Body of pancreas (tissue), 4 donors: ENCODE data around the gene CFAP77. TPM values are rescaled to one million over a fixed set of nuclear protein-coding genes. Genes with fewer than 3 reads are reported as not detected.

Source experiments
- ATAC-seq: fragments of 150-250 bp; one replicate; pipeline ENCODE4 v1.9.1; 2016
- DNase-seq, 4 donors: peaks; one replicate each; pipeline ENCODE4 v3.0.0-alpha.2; 2019
- H3K27ac ChIP-seq, 4 donors: fragments of 200-600 bp; sonication (generic); 1 replicate in 3 of 4; 2 replicates in 1 of 4; pipeline versions ENCODE4 v1.5.1 to v1.6.1; 2016 to 2019; ENCODE audit warnings: mild to moderate bottlenecking in 1 of 4, mixed read lengths in 1 of 4, moderate library complexity in 1 of 4
- H3K27me3 ChIP-seq, 2 donors: fragments of 200-600 bp; sonication (generic); one replicate each; pipeline ENCODE4 v1.6.0; 2016; ENCODE audit warnings: mild to moderate bottlenecking in 1 of 2
- H3K36me3 ChIP-seq, 2 donors: fragments of 200-600 bp; sonication (generic); replicated peaks in 1 of 2; 2 replicates each; pipeline ENCODE4 v1.5.1; 2016; ENCODE audit warnings: low read depth in 2 of 2; ENCODE audit not compliant: insufficient read depth in 1 of 2
- H3K4me1 ChIP-seq: fragments of 200-600 bp; sonication (generic); one replicate; pipeline ENCODE4 v1.6.0; 2016
- H3K4me3 ChIP-seq, 2 donors: fragments of 200-600 bp; sonication (generic); 1 replicate in 1 of 2; 2 replicates in 1 of 2; pipeline ENCODE4 v1.5.1; 2016 to 2019
- H3K9me3 ChIP-seq, 3 donors: fragments of 200-600 bp; sonication (generic); 1 replicate in 2 of 3; 2 replicates in 1 of 3; pipeline ENCODE4 v1.5.1; 2016
- CTCF ChIP-seq, 7 experiments: fragments of 450-650 bp in 4 of 7; fragments of 200-600 bp in 3 of 7; sonication (generic) in 3 of 7; IDR thresholded peaks; one replicate each; pipeline ENCODE4 v1.5.1; 2016 to 2019; ENCODE audit warnings: antibody characterized with exemption in 7 of 7
- POLR2A ChIP-seq, 3 donors: fragments of 450-650 bp; IDR thresholded peaks; one replicate each; pipeline ENCODE4 v1.6.1; 2016; ENCODE audit warnings: antibody characterized with exemption in 3 of 3, mild to moderate bottlenecking in 2 of 3
- WGBS, 2 donors: methylation state at CpG; one replicate each; pipeline ENCODE4 v1.1.5; 2017; 5-methylcytosine and 5-hydroxymethylcytosine counted together
- intact Hi-C: fragments of 100-400 bp; cut with DNase I; formaldehyde crosslinking; loops from one replicate; pipeline ENCODE4 v1.15.1; 2023
- total RNA-seq, 2 donors: library from RNA; depleted of rRNA; stranded (reverse); fragments of >200 nt; gene quantifications; one replicate each; pipeline ENCODE4 v1.1.0, GENCODE V29; 2016

Gene CFAP77
- total RNA-seq, 2 donors from 2014 or later, result not detected

- ATAC-seq, result peak; percentile 65
- Histone ChIP-seq H3K36me3 (no peaks in the 10 kb centered on the region), H3K9me3 (no peaks in the 10 kb centered on the region), H3K4me3 (no peak overlapping the region), H3K27me3 (no peaks in the 10 kb centered on the region), H3K4me1 (no peaks in the 10 kb centered on the region), H3K27ac (no peak overlapping the region)
- intact Hi-C loops, result loop anchor here (5.0 kb wide), 1 partner anchor 294 kb away; no protein-coding TSS in a partner anchor
- 44 to 59% methylated on average over 15 to 24 of the region's 24 CpGs for WGBS, 2 donors
- TF ChIP-seq POLR2A (IDR thresholded peaks at IDR 0.05) (no peak), CTCF (IDR thresholded peaks at IDR 0.05) (peak; percentile 55 to 75 (median 72))
- peak; percentile 68 to 79 (median 70) for DNase-seq
These were observed 97.9 kb downstream of the CFAP77 start for GRCh38 chr9:132507670-132508469.

- no peak for ATAC-seq
- Histone ChIP-seq H3K4me1 (no peaks in the 10 kb centered on the region), H3K36me3 (no peaks in the 10 kb centered on the region), H3K9me3 (no peaks in the 10 kb centered on the region), H3K4me3 (no peak overlapping the region), H3K27ac (no peak overlapping the region), H3K27me3 (no peaks in the 10 kb centered on the region)
- no peak for DNase-seq
- no peak for TF ChIP-seq CTCF (IDR thresholded peaks at IDR 0.05)
- TF ChIP-seq POLR2A (IDR thresholded peaks at IDR 0.05), result no peak
- 42 to 58% methylated on average over 8 to 40 of the region's 40 CpGs for WGBS, 2 donors
- intact Hi-C loops, result loop anchor here (5.0 kb wide), 1 partner anchor 292 kb away; no protein-coding TSS in a partner anchor
These were observed 100.2 kb downstream of the CFAP77 start for GRCh38 chr9:132509928-132510874.

DNA sequence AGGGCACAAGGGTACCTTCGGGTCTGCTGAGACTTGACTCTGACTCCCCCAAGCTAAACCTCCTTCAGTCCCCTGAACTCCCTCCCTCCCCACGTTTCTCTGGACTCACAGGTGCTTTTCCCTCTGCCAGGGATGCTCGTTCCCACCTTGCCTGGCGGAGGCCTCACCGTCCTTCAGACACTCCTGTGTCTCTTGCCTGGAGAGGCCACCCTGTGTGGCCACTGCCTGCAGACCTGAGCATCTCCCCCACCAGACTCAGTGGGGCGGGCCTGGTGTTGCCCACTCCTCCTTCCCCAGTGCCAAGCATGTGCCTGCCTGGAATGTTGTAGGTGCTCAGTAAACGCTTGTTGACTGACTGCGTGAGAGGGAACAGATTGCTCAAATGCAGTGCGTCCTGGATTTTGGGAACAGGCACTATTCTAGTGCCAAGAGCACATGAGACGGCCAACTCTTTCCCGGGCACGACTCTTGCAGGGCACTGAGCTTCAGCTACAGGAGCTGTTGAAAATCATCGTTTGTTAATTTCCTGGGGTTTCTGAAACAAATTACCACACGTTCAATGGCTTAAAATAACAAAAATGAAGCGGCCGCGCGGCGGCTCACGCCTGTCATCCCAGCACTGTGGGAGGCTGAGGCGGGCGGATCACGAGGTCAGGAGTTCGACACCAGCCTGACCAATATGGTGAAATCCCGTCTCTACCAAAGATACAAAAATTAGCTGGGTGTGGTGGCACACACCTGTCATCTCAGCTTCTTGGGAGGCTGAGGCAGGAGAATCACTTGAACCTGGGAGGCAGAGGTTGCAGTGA is 101.4 kb downstream of the CFAP77 start:
- ATAC-seq (no peak), DNase-seq (no peak)
- no peaks in the 10 kb centered on the region for H3K9me3 ChIP-seq
- H3K27ac ChIP-seq, result no peak overlapping the region
- 77 to 82% methylated on average over 25 of the region's 25 CpGs for WGBS, 2 donors
- H3K27me3 ChIP-seq, result no peaks in the 10 kb centered on the region
- H3K36me3 ChIP-seq, result no peaks in the 10 kb centered on the region
- intact Hi-C loops, result no loop called here
- TF ChIP-seq POLR2A (IDR thresholded peaks at IDR 0.05), result no peak
- no peak for TF ChIP-seq CTCF (IDR thresholded peaks at IDR 0.05)
- no peaks in the 10 kb centered on the region for H3K4me1 ChIP-seq
- no peak overlapping the region for H3K4me3 ChIP-seq

GRCh38 chr9:132513416-132513815 is 103.4 kb downstream of the CFAP77 start:
- Histone ChIP-seq H3K36me3 (no peaks in the 10 kb centered on the region), H3K27me3 (no peaks in the 10 kb centered on the region), H3K27ac (no peak overlapping the region), H3K9me3 (no peaks in the 10 kb centered on the region), H3K4me3 (no peak overlapping the region), H3K4me1 (no peaks in the 10 kb centered on the region)
- 66 to 67% methylated on average over 15 of the region's 15 CpGs for WGBS, 2 donors
- ATAC-seq (no peak), DNase-seq (no peak)
- TF ChIP-seq POLR2A (IDR thresholded peaks at IDR 0.05), result no peak
- TF ChIP-seq CTCF (IDR thresholded peaks at IDR 0.05), result no peak
- intact Hi-C loops, result no loop called here
